IPS DF 19.7 (cell line): ENCODE data around the gene CCDC88C.

Experiments
- DNase-seq: peaks from one replicate; pipeline ENCODE4 v3.0.0-alpha.2; 2013; ENCODE audit warnings: low read depth, low spot score

The CCDC88C gene

GRCh38 chr14:91289464-91289863, 128.2 kb downstream of the CCDC88C start:
- no peak for DNase-seq

GRCh38 chr14:91288876-91289275, 128.7 kb downstream of the CCDC88C start:
- no peak for DNase-seq

- peak; percentile 72 for DNase-seq
Observed at GRCh38 chr14:91286530-91286937, 131.1 kb downstream of the CCDC88C start.

GRCh38 chr14:91284791-91285548, 132.7 kb downstream of the CCDC88C start:
- no peak for DNase-seq

GRCh38 chr14:91284146-91284790, 133.4 kb downstream of the CCDC88C start:
- no peak for DNase-seq

- DNase-seq: no peak
Observed at GRCh38 chr14:91283666-91284065, 134.0 kb downstream of the CCDC88C start.

GRCh38 chr14:91282954-91283645, 134.5 kb downstream of the CCDC88C start:
- DNase-seq: no peak

GRCh38 chr14:91281346-91281745, 136.3 kb downstream of the CCDC88C start:
- DNase-seq: no peak

- DNase-seq: no peak
Observed at GRCh38 chr14:91280129-91280528, 137.5 kb downstream of the CCDC88C start.

GRCh38 chr14:91279354-91279753, 138.3 kb downstream of the CCDC88C start:
- DNase-seq: no peak

GRCh38 chr14:91278383-91278715, 139.3 kb downstream of the CCDC88C start:
- DNase-seq: no peak

- DNase-seq: no peak
Observed at GRCh38 chr14:91277546-91278382, 139.9 kb downstream of the CCDC88C start.

GRCh38 chr14:91274796-91275195, 142.8 kb downstream of the CCDC88C start:
- DNase-seq: no peak

- no peak for DNase-seq
Observed at GRCh38 chr14:91273885-91274273, 143.7 kb downstream of the CCDC88C start.

GRCh38 chr14:91273273-91273884, 144.2 kb downstream of the CCDC88C start:
- DNase-seq: no peak

- no peak for DNase-seq
Observed at GRCh38 chr14:91272341-91273272, 145.0 kb downstream of the CCDC88C start.

- DNase-seq: no peak
Observed at GRCh38 chr14:91271639-91272038, 146.0 kb downstream of the CCDC88C start.

- DNase-seq: no peak
Observed at GRCh38 chr14:91270619-91271018, 147.0 kb downstream of the CCDC88C start.

- no peak for DNase-seq
Observed at GRCh38 chr14:91270188-91270587, 147.4 kb downstream of the CCDC88C start.
